H1 (cell line): ENCODE measurements around the gene DVL1. TPM values are rescaled to one million over a fixed set of nuclear protein-coding genes. Genes with fewer than 3 reads are reported as not detected.

Experiments
- CTCF ChIA-PET: fragments of 300-600 bp; sonication (Branson Sonifier 250); formaldehyde crosslinking; loops from one replicate; lab custom pipeline; 2021; ENCODE audit not compliant: partially characterized antibody; lab: Charles Lee
- POLR2A ChIA-PET: fragments of 300-600 bp; sonication (Branson Sonifier 250); formaldehyde crosslinking; loops from one replicate; lab custom pipeline; 2021; ENCODE audit warnings: inconsistent platforms; ENCODE audit not compliant: partially characterized antibody; lab: Charles Lee
- DNase-seq, 2 experiments: peaks; one replicate each; pipeline versions ENCODE4 v3.0.0 to v3.0.0-alpha.2; 2010 to 2022; ENCODE audit warnings: low spot score in 2 of 2, low read depth in 1 of 2, mixed read lengths in 1 of 2
- FAIRE-seq: peaks from 2 replicates; lab custom pipeline; 2011; peaks lifted over from hg19 to GRCh38; lab: Jason Lieb, UNC
- H2AFZ ChIP-seq: 2 replicates; pipeline ENCODE4 v1.8.1; 2012; ENCODE audit warnings: low read length, inconsistent platforms
- H2AK5ac ChIP-seq: 2 replicates; pipeline ENCODE4 v1.6.1; 2013; ENCODE audit warnings: low read depth, low read length
- H2BK120ac ChIP-seq: replicated peaks from 2 replicates; pipeline ENCODE3; 2013; ENCODE audit warnings: low read depth, low read length, inconsistent platforms
- H2BK12ac ChIP-seq: 2 replicates; pipeline ENCODE4 v1.6.1; 2013; ENCODE audit warnings: low read depth, low read length
- H2BK15ac ChIP-seq: 2 replicates; pipeline ENCODE4 v1.6.1; 2013; ENCODE audit warnings: low read length
- H2BK20ac ChIP-seq: 2 replicates; pipeline ENCODE4 v1.6.1; 2013; ENCODE audit warnings: low read length
- H2BK5ac ChIP-seq: 2 replicates; pipeline ENCODE4 v1.6.1; 2013; ENCODE audit warnings: low read depth, low read length
- H3K14ac ChIP-seq: 2 replicates; pipeline ENCODE4 v1.6.1; 2013; ENCODE audit warnings: inconsistent platforms; ENCODE audit not compliant: insufficient read length
- H3K18ac ChIP-seq: 2 replicates; pipeline ENCODE4 v1.6.1; 2013; ENCODE audit warnings: low read length; ENCODE audit errors: extremely low read depth
- H3K23ac ChIP-seq: 2 replicates; pipeline ENCODE4 v1.6.1; 2013; ENCODE audit warnings: inconsistent platforms; ENCODE audit not compliant: insufficient read length
- H3K23me2 ChIP-seq: 2 replicates; pipeline ENCODE4 v1.6.1; 2013; ENCODE audit warnings: low read depth, low read length
- H3K27ac ChIP-seq: 2 replicates; pipeline ENCODE4 v1.6.1; 2011; ENCODE audit warnings: low read depth, low read length, inconsistent platforms
- H3K27me3 ChIP-seq, 4 experiments: replicated peaks in 1 of 4; 1 replicate in 1 of 4; 2 replicates in 3 of 4; pipeline versions ENCODE4 v1.6.1 to v1.8.1; 2011 to 2013; ENCODE audit warnings: low read length in 3 of 4, mild to moderate bottlenecking in 3 of 4, inconsistent platforms in 2 of 4, mixed read lengths in 2 of 4, moderate library complexity in 1 of 4; ENCODE audit not compliant: control insufficient read depth in 3 of 4, insufficient read depth in 3 of 4; ENCODE audit errors: extremely low read depth in 1 of 4
- H3K36me3 ChIP-seq, 4 experiments: 2 replicates each; pipeline versions ENCODE4 v1.6.1 to v1.8.1; 2011 to 2013; ENCODE audit warnings: mild to moderate bottlenecking in 4 of 4, low read length in 3 of 4, moderate library complexity in 2 of 4, control low read depth in 1 of 4, inconsistent platforms in 1 of 4; ENCODE audit not compliant: insufficient read depth in 4 of 4, control insufficient read depth in 2 of 4
- H3K4ac ChIP-seq: replicated peaks from 2 replicates; pipeline ENCODE3; 2013; ENCODE audit warnings: low read length, low read depth, mixed read lengths, inconsistent platforms; ENCODE audit not compliant: insufficient read length
- H3K4me1 ChIP-seq, 4 experiments: replicated peaks in 1 of 4; 1 replicate in 1 of 4; 2 replicates in 3 of 4; pipeline versions ENCODE4 v1.6.1 to v1.8.1; 2011 to 2013; ENCODE audit warnings: low read length in 3 of 4, inconsistent platforms in 2 of 4, mixed read lengths in 1 of 4; ENCODE audit not compliant: insufficient read depth in 4 of 4, control insufficient read depth in 3 of 4
- H3K4me2 ChIP-seq, 2 experiments: 2 replicates each; pipeline versions ENCODE4 v1.6.1 to v1.8.1; 2011 to 2013; ENCODE audit warnings: low read depth in 2 of 2, low read length in 2 of 2, control low read depth in 1 of 2, inconsistent platforms in 1 of 2, mild to moderate bottlenecking in 1 of 2; ENCODE audit not compliant: insufficient read depth in 1 of 2
- H3K4me3 ChIP-seq, 4 experiments: fragments of 200-600, 300-600 bp in 1 of 4; sonication (generic), shearing (Covaris generic), sonication (Bioruptor Twin) in 1 of 4; 2 replicates each; pipeline versions ENCODE4 v1.5.1 to v1.8.1; 2011 to 2016; ENCODE audit warnings: low read length in 4 of 4, low read depth in 3 of 4, control low read depth in 2 of 4, inconsistent platforms in 2 of 4, mild to moderate bottlenecking in 2 of 4, mixed read lengths in 1 of 4, moderate library complexity in 1 of 4; ENCODE audit not compliant: insufficient read depth in 2 of 4; ENCODE audit errors: extremely low read depth in 1 of 4
- H3K56ac ChIP-seq: replicated peaks from 2 replicates; pipeline ENCODE3; 2013; ENCODE audit warnings: low read depth, mild to moderate bottlenecking, mixed read lengths, low read length, inconsistent platforms; ENCODE audit not compliant: insufficient read length
- H3K79me1 ChIP-seq: 2 replicates; pipeline ENCODE4 v1.6.1; 2013; ENCODE audit warnings: low read depth, low read length, control low read depth
- H3K79me2 ChIP-seq, 2 experiments: 2 replicates each; pipeline versions ENCODE4 v1.6.1 to v1.8.1; 2012 to 2013; ENCODE audit warnings: low read length in 2 of 2, mild to moderate bottlenecking in 2 of 2, inconsistent platforms in 1 of 2; ENCODE audit not compliant: insufficient read depth in 2 of 2, control insufficient read depth in 1 of 2
- H3K9ac ChIP-seq, 4 experiments: replicated peaks in 1 of 4; 1 replicate in 1 of 4; 2 replicates in 3 of 4; pipeline versions ENCODE4 v1.6.1 to v1.8.1; 2011 to 2013; ENCODE audit warnings: low read depth in 3 of 4, low read length in 3 of 4, control low read depth in 2 of 4, mild to moderate bottlenecking in 2 of 4, moderate library complexity in 2 of 4, inconsistent platforms in 1 of 4; ENCODE audit errors: extremely low read depth in 1 of 4
- H3K9me3 ChIP-seq, 2 experiments: 2 replicates each; pipeline versions ENCODE4 v1.6.1 to v1.8.1; 2012 to 2013; ENCODE audit warnings: mild to moderate bottlenecking in 2 of 2, moderate library complexity in 2 of 2, control low read depth in 1 of 2, inconsistent platforms in 1 of 2, low read depth in 1 of 2, low read length in 1 of 2, mixed read lengths in 1 of 2; ENCODE audit not compliant: insufficient read depth in 2 of 2
- H4K20me1 ChIP-seq, 2 experiments: replicated peaks in 1 of 2; 2 replicates each; pipeline versions ENCODE3 to v1.8.1; 2011 to 2013; ENCODE audit warnings: inconsistent platforms in 2 of 2, low read length in 2 of 2, mild to moderate bottlenecking in 1 of 2; ENCODE audit not compliant: insufficient read depth in 2 of 2, control insufficient read depth in 1 of 2
- H4K5ac ChIP-seq: 2 replicates; pipeline ENCODE4 v1.6.1; 2013; ENCODE audit warnings: low read length, low read depth, mixed read lengths, inconsistent platforms; ENCODE audit not compliant: insufficient read length
- H4K8ac ChIP-seq: 2 replicates; pipeline ENCODE4 v1.8.0; 2013; ENCODE audit warnings: mild to moderate bottlenecking, moderate library complexity, low read length, inconsistent platforms; ENCODE audit not compliant: insufficient read depth; ENCODE audit errors: extremely low read depth
- H4K91ac ChIP-seq: replicated peaks from 2 replicates; pipeline ENCODE3; 2013; ENCODE audit warnings: low read length, mixed read lengths, inconsistent platforms; ENCODE audit not compliant: insufficient read length
- BACH1 ChIP-seq: IDR thresholded peaks from 2 replicates; pipeline ENCODE4 v1.6.1; 2012; ENCODE audit warnings: low read length, improper control_type of control experiment
- BRCA1 ChIP-seq: IDR thresholded peaks from 2 replicates; pipeline ENCODE4 v1.6.1; 2012; ENCODE audit warnings: low read depth, low read length, improper control_type of control experiment
- EGR1 ChIP-seq: IDR thresholded peaks from 2 replicates; pipeline ENCODE4 v1.6.1; 2011; ENCODE audit warnings: low read depth, low read length, borderline replicate concordance
- FOSL1 ChIP-seq: IDR thresholded peaks from 2 replicates; pipeline ENCODE4 v1.6.1; 2011; ENCODE audit warnings: mild to moderate bottlenecking, low read depth, low read length, moderate library complexity; ENCODE audit not compliant: insufficient read depth
- GTF2F1 ChIP-seq: IDR thresholded peaks from 2 replicates; pipeline ENCODE4 v1.6.1; 2012; ENCODE audit warnings: low read depth, low read length, improper control_type of control experiment, borderline replicate concordance
- JUN ChIP-seq: IDR thresholded peaks from 2 replicates; pipeline ENCODE4 v1.6.1; 2011; ENCODE audit warnings: low read depth, mild to moderate bottlenecking, improper control_type of control experiment, low read length
- KDM1A ChIP-seq: fragments of 200-600, 300-600 bp; sonication (generic); IDR thresholded peaks from 2 replicates; pipeline ENCODE4 v1.7.1; 2016; ENCODE audit warnings: mild to moderate bottlenecking, low read length, borderline replicate concordance
- KDM5A ChIP-seq: fragments of 200-600 bp; IDR thresholded peaks from 2 replicates; pipeline ENCODE4 v1.7.1; 2012; ENCODE audit warnings: mild to moderate bottlenecking, low read length, inconsistent platforms, mixed read lengths
- MAFK ChIP-seq: IDR thresholded peaks from 2 replicates; pipeline ENCODE4 v1.6.1; 2012; ENCODE audit warnings: low read depth, mild to moderate bottlenecking, improper control_type of control experiment, low read length
- RNF2 ChIP-seq: fragments of 200-900, 300-1000 bp; sonication (generic); IDR thresholded peaks from 2 replicates; pipeline ENCODE4 v1.7.1; 2016; ENCODE audit warnings: borderline replicate concordance, low read depth, mild to moderate bottlenecking, antibody characterized with exemption, low read length; ENCODE audit not compliant: poor library complexity, severe bottlenecking; ENCODE audit errors: missing control alignments
- TEAD4 ChIP-seq: IDR thresholded peaks from 2 replicates; pipeline ENCODE4 v1.6.1; 2012; ENCODE audit warnings: low read depth, low read length, inconsistent platforms, mixed read lengths
- ZNF274 ChIP-seq: IDR thresholded peaks from 2 replicates; pipeline ENCODE4 v1.7.0; 2012; ENCODE audit warnings: low read length, borderline replicate concordance; ENCODE audit errors: extremely low read depth
- WGBS, 2 experiments: shearing (Covaris generic) in 1 of 2; methylation state at CpG; one replicate each; pipeline versions ENCODE4 v1.1.6 to v1.1.7; 2013 to 2015; ENCODE audit warnings: low lambda C conversion rate in 2 of 2, mixed read lengths in 2 of 2, inconsistent platforms in 1 of 2, low coverage in 1 of 2, missing lambda C conversion rate in 1 of 2; ENCODE audit not compliant: insufficient replicate concordance in 2 of 2, insufficient coverage in 1 of 2, insufficient read length in 1 of 2; ENCODE audit errors: extremely low coverage in 1 of 2, missing lambda C conversion rate in 1 of 2; 5-methylcytosine and 5-hydroxymethylcytosine counted together
- polyA plus RNA-seq, 7 experiments: library from polyadenylated mRNA; depleted of rRNA in 3 of 7; stranded (reverse) in 5 of 7; unstranded in 2 of 7; fragments of >200 nt in 5 of 7; fragments of 200-250 nt in 2 of 7; gene quantifications; 1 replicate in 5 of 7; 2 replicates in 1 of 7; 4 replicates in 1 of 7; pipeline versions ENCODE4 v1.2.1 to v1.2.3, GENCODE V29; 2011 to 2013; ENCODE audit warnings: missing spikeins in 2 of 7, mixed read lengths in 2 of 7
- total RNA-seq: library from RNA; stranded (reverse); fragmentation: NEBNext Ultra II Directional; extraction: Animal tissue kit (Norgen Biotek cat#: 25700); gene quantifications from 2 replicates; pipeline ENCODE4 v1.2.1, GENCODE V29; 2021

Gene DVL1
- total and polyA plus RNA-seq, 2 of the 8 experiments (the other 6 are each of a cell fraction or from before 2014, with no cell fraction given) = 39.4 to 58.9 TPM

GRCh38 chr1:1318777-1319645, 30.2 kb downstream of the DVL1 start:
- Histone ChIP-seq H3K27ac (no peak overlapping the region), H3K9me3 (no peaks in the 10 kb centered on the region), H3K4me2 (no peak overlapping the region), H3K36me3 (peaks cover 3 to 26% (median 13%) of the 10 kb centered on the region in 4 experiments; a peak in 7 of 8 replicates), H3K9ac (no peak overlapping the region), H3K56ac (no peak overlapping the region), H2AK5ac (no peak overlapping the region), H3K23me2 (no peaks in the 10 kb centered on the region), H3K4me1 (peaks cover 0 to 16% (median 4%) of the 10 kb centered on the region in 4 experiments; a peak in 6 of 7 replicates), H4K20me1 (peaks cover 25 to 40% of the 10 kb centered on the region in 2 experiments), H2BK12ac (no peak overlapping the region), H3K4me3 (no peak overlapping the region), H2BK5ac (no peak overlapping the region), H2BK15ac (no peak overlapping the region), H3K18ac (no peak overlapping the region), H2BK20ac (no peak overlapping the region), H4K91ac (no peak overlapping the region), H4K8ac (no peak overlapping the region), H3K79me2 (peaks cover 9 to 46% of the 10 kb centered on the region in 2 experiments; a peak in 3 of 4 replicates), H2AFZ (no peak overlapping the region), H3K4ac (no peak overlapping the region), H3K23ac (no peak overlapping the region), H3K79me1 (peaks cover 35% of the 10 kb centered on the region), H4K5ac (no peak overlapping the region), H2BK120ac (no peak overlapping the region), H3K27me3 (no peaks in the 10 kb centered on the region), H3K14ac (no peak overlapping the region)
- FAIRE-seq = no peak
- WGBS, 2 experiments = 92% methylated on average over 31 of the region's 36 CpGs; no CpG with 5 or more reads in 1 of the 2 experiments
- CTCF ChIA-PET = interaction anchor here (0.6 kb wide), 1 partner anchor 28 kb away, joined by 3 read pairs; no protein-coding TSS in a partner anchor
- no peak for DNase-seq
- POLR2A ChIA-PET = interaction anchor here (1.0 to 10.1 kb wide), 8 partner anchors 8 to 33 kb away, joined by 3 to 134 read pairs (median 6); partner anchors contain the start of gene TAS1R3
- TF ChIP-seq FOSL1 (no peak), TEAD4 (no peak), BACH1 (no peak), JUN (no peak), MAFK (no peak), BRCA1 (no peak), ZNF274 (no peak), RNF2 (no peak), GTF2F1 (no peak), KDM5A (no peak), KDM1A (no peak), EGR1 (no peak)
